Ascending aorta (tissue), 2 donors: ENCODE data around the gene THADA. TPM values are rescaled to one million over a fixed set of nuclear protein-coding genes. Genes with fewer than 3 reads are reported as not detected.

Experiments
- DNase-seq, 2 donors: peaks; one replicate each; pipeline ENCODE4 v3.0.0-alpha.2; 2019; ENCODE audit warnings: low spot score in 2 of 2
- H3K27ac ChIP-seq, 2 donors: fragments of 200-600 bp; sonication (generic); one replicate each; pipeline ENCODE4 v1.5.1; 2016 to 2017; ENCODE audit warnings: mild to moderate bottlenecking in 1 of 2
- H3K27me3 ChIP-seq: fragments of 200-600 bp; sonication (generic); one replicate; pipeline ENCODE4 v1.5.1; 2017
- H3K36me3 ChIP-seq, 2 donors: fragments of 200-600 bp; sonication (generic); one replicate each; pipeline ENCODE4 v1.5.1; 2016
- H3K4me1 ChIP-seq, 2 donors: fragments of 200-600 bp; sonication (generic); one replicate each; pipeline ENCODE4 v1.5.1; 2016 to 2017; ENCODE audit warnings: mild to moderate bottlenecking in 1 of 2
- H3K4me3 ChIP-seq, 2 donors: fragments of 200-600 bp; sonication (generic); one replicate each; pipeline ENCODE4 v1.5.1; 2016 to 2017; ENCODE audit warnings: mild to moderate bottlenecking in 1 of 2
- H3K9me3 ChIP-seq, 2 donors: fragments of 200-600 bp; sonication (generic); one replicate each; pipeline ENCODE4 v1.5.1; 2016
- intact Hi-C: fragments of 100-400 bp; cut with DNase I; formaldehyde crosslinking; loops from one replicate; pipeline ENCODE4 v1.15.1; 2023
- total RNA-seq: library from RNA; depleted of rRNA; stranded (reverse); fragments of >200 nt; gene quantifications from one replicate; pipeline ENCODE4 v1.1.0, GENCODE V29; 2016
- TF ChIP-seq, protein P1 (sequence below), 3 experiments: fragments of 200-600 bp in 2 of 3; fragments of 450-650 bp in 1 of 3; sonication (generic) in 2 of 3; IDR thresholded peaks; one replicate each; pipeline ENCODE4 v1.5.1; 2016 to 2019; ENCODE audit warnings: antibody characterized with exemption in 3 of 3, mild to moderate bottlenecking in 1 of 3, moderate library complexity in 1 of 3

THADA gene
- total RNA-seq, 1 donor from 2014 or later = 27.4 TPM

DNA sequence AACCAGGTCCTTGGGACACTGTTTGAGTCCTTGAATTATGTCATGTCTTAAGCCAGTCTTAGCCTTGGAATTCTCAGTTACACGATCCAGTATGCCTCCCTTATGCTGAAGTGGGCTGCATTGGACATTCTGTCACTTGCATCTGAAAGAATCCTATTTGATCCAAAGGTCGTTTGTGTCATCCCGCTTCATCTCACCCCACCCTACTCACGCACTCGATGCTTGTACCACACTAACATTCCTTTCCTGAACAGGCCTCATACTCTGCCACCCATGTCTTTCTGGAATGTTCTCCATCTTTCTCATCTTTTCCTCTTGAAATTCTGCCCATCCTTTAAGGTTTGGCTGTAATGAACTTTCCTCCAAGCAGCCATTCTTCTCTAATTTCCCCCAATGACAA, 341.5 kb downstream of the THADA start:
- H3K36me3 ChIP-seq = peaks cover 0 to 3% of the 10 kb centered on the region in 2 donors
- no peak for DNase-seq
- peaks cover 4 to 19% of the 10 kb centered on the region in 2 donors for H3K4me1 ChIP-seq
- no peak overlapping the region for H3K4me3 ChIP-seq
- intact Hi-C loops = loop anchor here (5.0 kb wide), 1 partner anchor 48 kb away; no protein-coding TSS in a partner anchor
- TF ChIP-seq, protein P1, sequence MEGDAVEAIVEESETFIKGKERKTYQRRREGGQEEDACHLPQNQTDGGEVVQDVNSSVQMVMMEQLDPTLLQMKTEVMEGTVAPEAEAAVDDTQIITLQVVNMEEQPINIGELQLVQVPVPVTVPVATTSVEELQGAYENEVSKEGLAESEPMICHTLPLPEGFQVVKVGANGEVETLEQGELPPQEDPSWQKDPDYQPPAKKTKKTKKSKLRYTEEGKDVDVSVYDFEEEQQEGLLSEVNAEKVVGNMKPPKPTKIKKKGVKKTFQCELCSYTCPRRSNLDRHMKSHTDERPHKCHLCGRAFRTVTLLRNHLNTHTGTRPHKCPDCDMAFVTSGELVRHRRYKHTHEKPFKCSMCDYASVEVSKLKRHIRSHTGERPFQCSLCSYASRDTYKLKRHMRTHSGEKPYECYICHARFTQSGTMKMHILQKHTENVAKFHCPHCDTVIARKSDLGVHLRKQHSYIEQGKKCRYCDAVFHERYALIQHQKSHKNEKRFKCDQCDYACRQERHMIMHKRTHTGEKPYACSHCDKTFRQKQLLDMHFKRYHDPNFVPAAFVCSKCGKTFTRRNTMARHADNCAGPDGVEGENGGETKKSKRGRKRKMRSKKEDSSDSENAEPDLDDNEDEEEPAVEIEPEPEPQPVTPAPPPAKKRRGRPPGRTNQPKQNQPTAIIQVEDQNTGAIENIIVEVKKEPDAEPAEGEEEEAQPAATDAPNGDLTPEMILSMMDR (IDR thresholded peaks at IDR 0.05) = no peak
- no peaks in the 10 kb centered on the region for H3K9me3 ChIP-seq
- no peak overlapping the region for H3K27ac ChIP-seq
- H3K27me3 ChIP-seq = no peaks in the 10 kb centered on the region

DNA sequence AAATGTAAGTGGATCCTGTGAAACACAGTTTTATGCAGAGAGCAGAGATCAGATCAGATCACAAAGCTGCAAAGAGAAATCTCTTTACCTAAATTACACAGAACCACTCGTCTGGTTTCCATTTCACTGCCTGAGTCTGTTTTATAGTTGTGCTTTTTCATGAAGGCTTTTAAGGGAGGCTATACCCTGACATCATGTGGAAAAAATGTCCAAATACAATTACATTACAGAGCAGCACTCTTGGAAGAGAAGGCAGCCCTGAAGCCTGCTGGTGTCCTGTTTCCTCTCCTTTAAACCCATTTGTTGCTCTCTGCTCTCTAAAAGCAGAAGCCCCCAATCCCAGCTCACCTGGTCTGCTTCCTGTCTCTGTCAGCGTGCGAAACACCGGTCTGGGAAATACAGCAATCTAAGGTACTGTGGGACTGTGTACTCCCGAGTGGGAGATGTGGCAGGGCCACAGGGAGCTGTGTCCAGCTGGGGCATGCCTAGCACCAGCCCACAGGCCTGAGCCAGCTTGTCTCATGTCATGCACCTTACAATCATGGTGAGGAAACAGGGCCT, 344.6 kb downstream of the THADA start:
- TF ChIP-seq, protein P1 (IDR thresholded peaks at IDR 0.05) = peak in 1 of 3 experiments; percentile 1
- intact Hi-C loops = loop anchor here (1.0 to 5.0 kb wide), 2 partner anchors 24 to 51 kb away; no protein-coding TSS in a partner anchor
- no peak for DNase-seq

DNA sequence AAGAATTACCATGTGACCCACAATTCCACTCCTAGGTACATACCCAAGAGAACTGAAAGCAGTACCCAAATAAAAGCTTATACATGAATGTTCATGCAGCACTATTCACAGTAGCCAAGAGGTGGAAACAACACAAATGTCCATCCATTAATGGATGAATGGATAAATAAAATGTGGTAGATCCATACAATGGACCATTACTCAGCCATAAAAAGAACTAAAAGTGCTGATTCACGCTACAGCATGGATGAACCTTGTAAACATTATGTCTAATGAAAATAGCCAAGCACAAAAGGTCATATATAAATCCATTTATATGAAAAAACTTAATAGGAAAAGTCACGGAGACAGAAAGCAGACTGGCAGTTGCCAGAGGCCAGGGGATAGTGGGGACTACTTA, 345.8 kb downstream of the THADA start:
- Histone ChIP-seq H3K36me3 (no peaks in the 10 kb centered on the region), H3K27ac (peak overlapping the region; percentile 89 to 92), H3K4me3 (no peak overlapping the region), H3K9me3 (no peaks in the 10 kb centered on the region), H3K27me3 (no peaks in the 10 kb centered on the region), H3K4me1 (peaks cover 4 to 16% of the 10 kb centered on the region in 2 donors)
- DNase-seq = no peak
- TF ChIP-seq, protein P1 (IDR thresholded peaks at IDR 0.05) = no peak
- intact Hi-C loops = loop anchor here (5.0 kb wide), 1 partner anchor 52 kb away; no protein-coding TSS in a partner anchor

More for the DNA sequence above, 344.6 kb downstream of the THADA start:
- peak overlapping the region; percentile 89 to 92 for H3K27ac ChIP-seq
- no peaks in the 10 kb centered on the region for H3K9me3 ChIP-seq
- H3K4me3 ChIP-seq = no peak overlapping the region
- H3K27me3 ChIP-seq = no peaks in the 10 kb centered on the region
- peaks cover 4 to 19% of the 10 kb centered on the region in 2 donors for H3K4me1 ChIP-seq
- H3K36me3 ChIP-seq = peaks cover 0 to 3% of the 10 kb centered on the region in 2 donors

DNA sequence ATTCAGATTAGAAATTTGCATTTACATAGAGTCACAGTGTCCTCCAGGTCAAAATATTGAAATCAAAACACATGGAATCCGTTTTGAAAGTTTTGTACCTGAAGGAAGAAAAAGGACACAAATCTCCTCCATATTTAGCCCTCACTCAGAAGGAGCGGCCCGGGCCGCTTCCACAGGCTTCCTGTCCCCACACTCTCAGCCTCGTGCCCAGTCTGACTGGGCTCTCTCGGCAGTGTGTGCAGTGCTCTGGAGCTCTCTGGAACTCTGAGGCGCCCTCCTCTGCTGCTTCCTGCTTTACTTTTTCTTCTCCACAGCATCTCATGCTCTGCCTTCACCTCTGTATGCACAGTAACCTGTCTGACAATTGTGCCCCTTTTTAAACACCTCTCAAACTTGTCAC, 347.2 kb downstream of the THADA start:
- intact Hi-C loops = no loop called here
- H3K9me3 ChIP-seq = no peaks in the 10 kb centered on the region
- H3K27ac ChIP-seq = peak overlapping the region in 1 of 2 donors; percentile 89
- H3K4me1 ChIP-seq = peaks cover 4 to 16% of the 10 kb centered on the region in 2 donors
- no peaks in the 10 kb centered on the region for H3K27me3 ChIP-seq
- TF ChIP-seq, protein P1 (IDR thresholded peaks at IDR 0.05) = no peak
- H3K36me3 ChIP-seq = no peaks in the 10 kb centered on the region
- DNase-seq = no peak
- no peak overlapping the region for H3K4me3 ChIP-seq

DNA sequence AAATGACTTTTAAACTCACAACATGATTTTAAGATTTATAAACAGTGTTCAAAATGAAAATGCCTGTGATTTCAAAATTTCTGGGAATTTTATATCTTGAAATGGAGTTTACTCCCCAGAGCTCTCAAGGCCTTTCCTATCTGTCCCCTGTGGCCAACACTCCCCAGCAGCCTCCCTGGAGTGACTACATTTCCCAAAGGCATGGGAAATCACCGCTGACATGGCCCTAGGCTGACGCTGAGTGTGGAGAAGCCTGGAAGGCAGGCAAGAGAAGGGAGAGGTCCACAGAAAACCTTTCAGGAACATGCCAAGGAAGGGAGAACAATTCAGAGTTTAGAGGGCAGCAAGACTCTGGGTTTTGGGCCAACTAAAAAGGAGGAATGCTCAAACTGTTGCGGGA, 349.2 kb downstream of the THADA start:
- Histone ChIP-seq H3K27me3 (no peaks in the 10 kb centered on the region), H3K4me1 (peaks cover 4 to 12% of the 10 kb centered on the region in 2 donors), H3K36me3 (no peaks in the 10 kb centered on the region), H3K4me3 (no peak overlapping the region), H3K9me3 (no peaks in the 10 kb centered on the region), H3K27ac (peak overlapping the region in 1 of 2 donors; percentile 29)
- TF ChIP-seq, protein P1 (IDR thresholded peaks at IDR 0.05) = no peak
- intact Hi-C loops = no loop called here
- DNase-seq = no peak
